Thoracic aorta (tissue), 2 donors: Measurements from ENCODE around the gene ERCC6L. TPM values are rescaled to one million over a fixed set of nuclear protein-coding genes. Genes with fewer than 3 reads are reported as not detected.

Experiments
- ATAC-seq: fragments of 150-250 bp; one replicate; pipeline ENCODE4 v1.8.0; 2017; ENCODE audit warnings: low read depth; ENCODE audit not compliant: insufficient number of reproducible peaks, low FRiP score
- DNase-seq: peaks from one replicate; pipeline ENCODE4 v3.0.0-alpha.2; 2020; ENCODE audit warnings: low spot score
- H3K27ac ChIP-seq, 2 donors: fragments of 200-600 bp; sonication (generic); 1 replicate in 1 of 2; 2 replicates in 1 of 2; pipeline ENCODE4 v1.5.1; 2016; ENCODE audit warnings: mild to moderate bottlenecking in 2 of 2, moderate library complexity in 2 of 2
- H3K27me3 ChIP-seq: fragments of 200-600 bp; sonication (generic); replicated peaks from 2 replicates; pipeline ENCODE4 v1.6.0; 2016; ENCODE audit warnings: mild to moderate bottlenecking; ENCODE audit not compliant: insufficient read depth
- H3K36me3 ChIP-seq: fragments of 200-600 bp; sonication (generic); one replicate; pipeline ENCODE4 v1.5.1; 2016
- H3K4me1 ChIP-seq, 2 donors: fragments of 200-600 bp; sonication (generic); 1 replicate in 1 of 2; 2 replicates in 1 of 2; pipeline versions ENCODE4 v1.5.1 to v1.6.0; 2016; ENCODE audit warnings: low read depth in 2 of 2, mild to moderate bottlenecking in 1 of 2; ENCODE audit not compliant: control insufficient read depth in 1 of 2
- H3K4me3 ChIP-seq: fragments of 200-600 bp; sonication (generic); 2 replicates; pipeline ENCODE4 v1.5.1; 2016; ENCODE audit warnings: mild to moderate bottlenecking
- H3K9me3 ChIP-seq: fragments of 200-600 bp; sonication (generic); 2 replicates; pipeline ENCODE4 v1.5.1; 2016
- CTCF ChIP-seq: fragments of 200-600 bp; sonication (generic); IDR thresholded peaks from one replicate; pipeline ENCODE4 v1.5.1; 2019; ENCODE audit warnings: antibody characterized with exemption
- total RNA-seq, 2 donors: library from RNA; depleted of rRNA; stranded (reverse); fragments of >200 nt; gene quantifications; one replicate each; pipeline versions ENCODE4 v1.1.0 to v1.2.3, GENCODE V29; 2016

The ERCC6L gene
- total RNA-seq, 2 donors from 2014 or later, result 0.41 TPM; not detected in 1

GRCh38 chrX:72205706-72206105 is 33.1 kb downstream of the ERCC6L start:
- no peaks in the 10 kb centered on the region for H3K9me3 ChIP-seq
- no peak for ATAC-seq
- no peak overlapping the region for H3K4me3 ChIP-seq
- no peaks in the 10 kb centered on the region for H3K4me1 ChIP-seq
- H3K36me3 ChIP-seq, result no peaks in the 10 kb centered on the region
- no peaks in the 10 kb centered on the region for H3K27me3 ChIP-seq
- no peak overlapping the region for H3K27ac ChIP-seq
- no peak for TF ChIP-seq CTCF
- DNase-seq, result no peak

DNA sequence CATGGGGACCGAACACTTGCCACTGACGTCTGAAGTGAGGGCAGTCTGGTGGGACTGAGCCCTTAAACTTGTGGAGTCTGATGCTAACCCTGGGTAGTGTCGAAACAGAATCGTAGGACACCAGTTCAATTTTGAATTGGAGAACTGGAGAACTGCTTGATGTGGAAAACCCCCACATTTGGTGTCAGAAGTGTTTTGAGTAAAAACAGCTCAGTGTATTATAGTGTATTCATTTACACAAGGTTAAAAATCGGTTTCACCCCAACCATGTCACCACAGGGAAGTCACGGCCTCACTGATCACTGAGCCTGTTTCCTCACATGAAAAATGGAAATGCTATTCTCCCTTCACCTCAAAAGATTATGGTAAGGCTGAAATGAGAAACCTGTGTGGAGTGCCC is 35.4 kb downstream of the ERCC6L start:
- Histone ChIP-seq H3K4me1 (no peaks in the 10 kb centered on the region), H3K4me3 (no peak overlapping the region), H3K36me3 (no peaks in the 10 kb centered on the region), H3K27me3 (no peaks in the 10 kb centered on the region), H3K27ac (no peak overlapping the region), H3K9me3 (no peaks in the 10 kb centered on the region)
- no peak for ATAC-seq
- TF ChIP-seq CTCF, result no peak
- DNase-seq, result no peak

GRCh38 chrX:72202792-72203401 is 35.9 kb downstream of the ERCC6L start:
- no peak for TF ChIP-seq CTCF
- ATAC-seq, result no peak

GRCh38 chrX:72201836-72202536 is 36.8 kb downstream of the ERCC6L start:
- no peak for DNase-seq
- no peak for ATAC-seq
- H3K9me3 ChIP-seq, result no peaks in the 10 kb centered on the region
- H3K27ac ChIP-seq, result no peak overlapping the region
- H3K4me1 ChIP-seq, result no peaks in the 10 kb centered on the region
- H3K27me3 ChIP-seq, result no peaks in the 10 kb centered on the region
- H3K4me3 ChIP-seq, result no peak overlapping the region
- TF ChIP-seq CTCF, result no peak
- H3K36me3 ChIP-seq, result no peaks in the 10 kb centered on the region

More at GRCh38 chrX:72202792-72203401, 35.9 kb downstream of the ERCC6L start:
- no peaks in the 10 kb centered on the region for H3K36me3 ChIP-seq
- H3K27me3 ChIP-seq, result no peaks in the 10 kb centered on the region
- no peak overlapping the region for H3K4me3 ChIP-seq
- no peak overlapping the region for H3K27ac ChIP-seq
- DNase-seq, result no peak
- no peaks in the 10 kb centered on the region for H3K4me1 ChIP-seq
- H3K9me3 ChIP-seq, result no peaks in the 10 kb centered on the region

- Histone ChIP-seq H3K9me3 (no peaks in the 10 kb centered on the region), H3K4me1 (peaks cover 4 to 14% of the 10 kb centered on the region in 2 donors), H3K27ac (no peak overlapping the region), H3K27me3 (no peaks in the 10 kb centered on the region), H3K36me3 (no peaks in the 10 kb centered on the region), H3K4me3 (no peak overlapping the region)
- DNase-seq (no peak), ATAC-seq (no peak)
- TF ChIP-seq CTCF, result no peak
Observed at GRCh38 chrX:72182924-72183323, 55.9 kb downstream of the ERCC6L start.
